ENCODE measurements around the gene POLR2E. TPM values are rescaled to one million over a fixed set of nuclear protein-coding genes. Genes with fewer than 3 reads are reported as not detected.

POLR2E gene
- total and polyA plus RNA-seq, 2 of the 8 experiments (the other 6 are each of a cell fraction or from before 2014, with no cell fraction given), result 281 to 381 TPM

- Histone ChIP-seq H3K79me2 (ENCODE audit: control insufficient read depth in 1 of 2, insufficient read depth in 2 of 2, low read length in 2 of 2) (peaks cover 8 to 19% of the 10 kb centered on the region in 2 experiments), H3K27ac (ENCODE audit: low read depth, low read length) (no peak overlapping the region), H3K4me2 (ENCODE audit: insufficient read depth in 1 of 2, low read depth in 2 of 2, low read length in 2 of 2) (no peak overlapping the region), H4K8ac (ENCODE audit: extremely low read depth, insufficient read depth, low read length) (no peak overlapping the region; the same call in 1 of the 2 replicates), H2BK5ac (ENCODE audit: low read depth, low read length) (no peak overlapping the region), H3K23ac (ENCODE audit: insufficient read length) (no peak overlapping the region), H2AFZ (ENCODE audit: low read length) (no peak overlapping the region), H4K20me1 (replicated peaks in 1 of 2; ENCODE audit: control insufficient read depth in 1 of 2, insufficient read depth in 2 of 2, low read length in 2 of 2) (peaks cover 11 to 22% of the 10 kb centered on the region in 2 experiments), H3K4ac (replicated peaks; ENCODE audit: insufficient read length, low read depth, low read length) (no peak overlapping the region), H3K23me2 (ENCODE audit: low read depth, low read length) (peaks cover 5% of the 10 kb centered on the region), H4K5ac (ENCODE audit: insufficient read length, low read depth, low read length) (no peak overlapping the region), H3K36me3 (ENCODE audit: control insufficient read depth in 2 of 4, insufficient read depth in 4 of 4, low read length in 3 of 4) (peaks cover 4 to 46% (median 21%) of the 10 kb centered on the region in 4 experiments; a peak in 7 of 8 replicates), H3K79me1 (ENCODE audit: low read depth, low read length) (peaks cover 10% of the 10 kb centered on the region), H2BK12ac (ENCODE audit: low read depth, low read length) (no peak overlapping the region), H3K4me3 (ENCODE audit: extremely low read depth in 1 of 4, insufficient read depth in 2 of 4, low read depth in 3 of 4, low read length in 4 of 4) (no peak overlapping the region), H4K91ac (replicated peaks; ENCODE audit: insufficient read length, low read length) (no peak overlapping the region), H2BK120ac (replicated peaks; ENCODE audit: low read depth, low read length) (no peak overlapping the region), H3K18ac (ENCODE audit: extremely low read depth, low read length) (no peak overlapping the region), H3K27me3 (replicated peaks in 1 of 4; ENCODE audit: control insufficient read depth in 3 of 4, extremely low read depth in 1 of 4, insufficient read depth in 3 of 4, low read length in 3 of 4) (no peaks in the 10 kb centered on the region; a peak in 1 of 7 replicates), H2AK5ac (ENCODE audit: low read depth, low read length) (no peak overlapping the region), H2BK15ac (ENCODE audit: low read length) (no peak overlapping the region), H3K9ac (replicated peaks in 1 of 4; ENCODE audit: extremely low read depth in 1 of 4, low read depth in 3 of 4, low read length in 3 of 4) (no peak overlapping the region), H3K14ac (ENCODE audit: insufficient read length) (no peak overlapping the region), H2BK20ac (ENCODE audit: low read length) (no peak overlapping the region), H3K56ac (replicated peaks; ENCODE audit: insufficient read length, low read depth, low read length) (no peak overlapping the region), H3K9me3 (ENCODE audit: insufficient read depth in 2 of 2, low read depth in 1 of 2, low read length in 1 of 2) (no peaks in the 10 kb centered on the region), H3K4me1 (replicated peaks in 1 of 4; ENCODE audit: control insufficient read depth in 3 of 4, insufficient read depth in 4 of 4, low read length in 3 of 4) (peaks cover 0 to 8% (median 5%) of the 10 kb centered on the region in 4 experiments; a peak in 4 of 7 replicates)
- TF ChIP-seq HDAC6 (IDR thresholded peaks at IDR 0.05; ENCODE audit: low read depth, low read length) (no peak), CBX8 (IDR thresholded peaks at IDR 0.05; ENCODE audit: borderline replicate concordance, low read depth, low read length) (no peak), SP4 (IDR thresholded peaks at IDR 0.05; ENCODE audit: low read length) (no peak), SP1 (IDR thresholded peaks at IDR 0.05; ENCODE audit: low read depth, low read length) (no peak), SP2 (IDR thresholded peaks at IDR 0.05; ENCODE audit: low read length) (no peak), TEAD4 (IDR thresholded peaks at IDR 0.05; ENCODE audit: low read depth, low read length) (no peak), EP300 (IDR thresholded peaks at IDR 0.05; ENCODE audit: borderline replicate concordance in 1 of 2, low read depth in 2 of 2, low read length in 2 of 2) (no peak), CEBPB (IDR thresholded peaks at IDR 0.05; ENCODE audit: low read depth, low read length) (no peak), GABPA (IDR thresholded peaks at IDR 0.05; ENCODE audit: borderline replicate concordance, insufficient read depth, low read length) (no peak), NRF1 (IDR thresholded peaks at IDR 0.05; ENCODE audit: low read depth, low read length) (no peak)
- WGBS, 2 experiments (ENCODE audit: extremely low coverage in 1 of 2, insufficient coverage in 1 of 2, insufficient read length in 1 of 2, insufficient replicate concordance in 2 of 2, low coverage in 1 of 2, low lambda C conversion rate in 2 of 2, missing lambda C conversion rate in 1 of 2), result 90% methylated on average over 35 of the region's 38 CpGs; no CpG with 5 or more reads in 1 of the 2 experiments
- POLR2A ChIA-PET (ENCODE audit: partially characterized antibody), result interaction anchor here (1.0 to 8.7 kb wide), 10 partner anchors 10 to 179 kb away, joined by 3 to 116 read pairs (median 4); partner anchors contain the start of genes ARHGAP45, CIRBP and GPX4
- CTCF ChIA-PET (ENCODE audit: partially characterized antibody), result interaction anchor here (0.8 to 3.0 kb wide), 4 partner anchors 22 to 130 kb away, joined by 3 to 10 read pairs (median 6); no protein-coding TSS in a partner anchor
- no peak for DNase-seq (ENCODE audit: low read depth in 1 of 2, low spot score in 2 of 2)
- no peak for FAIRE-seq
These were observed 4.2 kb downstream of the POLR2E start for GRCh38 chr19:1090731-1091543.
